Activated naive CD4-positive, alpha-beta T cell treated with anti-CD3 and anti-CD28 coated beads, Interleukin-2, amount 50 U/mL, for 24 hours (primary cell): ENCODE results near the gene APOBEC3G.

Experiments
- H3K27ac Mint-ChIP-seq: one replicate; pipeline ENCODE4 v1.8.0; 2021; ENCODE audit warnings: mild to moderate bottlenecking, mixed read lengths
- H3K27me3 Mint-ChIP-seq: one replicate; pipeline ENCODE4 v1.8.0; 2021; ENCODE audit warnings: mixed read lengths
- H3K36me3 Mint-ChIP-seq: one replicate; pipeline ENCODE4 v1.8.0; 2021; ENCODE audit warnings: mixed read lengths
- H3K4me1 Mint-ChIP-seq: one replicate; pipeline ENCODE4 v1.8.0; 2021; ENCODE audit warnings: mixed read lengths
- H3K4me3 Mint-ChIP-seq: one replicate; pipeline ENCODE4 v1.8.0; 2021; ENCODE audit warnings: mild to moderate bottlenecking, mixed read lengths
- H3K9me3 Mint-ChIP-seq: one replicate; pipeline ENCODE4 v1.8.0; 2021; ENCODE audit warnings: mixed read lengths

Gene APOBEC3G

GRCh38 chr22:39080052-39080762 lies 3.1 kb downstream of the APOBEC3G start:
- Mint-ChIP-seq H3K27me3 (no peaks in the 10 kb centered on the region), H3K27ac (no peak overlapping the region), H3K4me3 (peak overlapping the region; percentile 33), H3K4me1 (peaks cover 38% of the 10 kb centered on the region), H3K9me3 (no peaks in the 10 kb centered on the region), H3K36me3 (peaks cover 5% of the 10 kb centered on the region)

- Mint-ChIP-seq H3K4me3 (peak overlapping the region; percentile 7), H3K9me3 (no peaks in the 10 kb centered on the region), H3K4me1 (peaks cover 38% of the 10 kb centered on the region), H3K36me3 (peaks cover 5% of the 10 kb centered on the region), H3K27ac (no peak overlapping the region), H3K27me3 (no peaks in the 10 kb centered on the region)
Measured at GRCh38 chr22:39081016-39081415, 3.9 kb downstream of the APOBEC3G start.

- H3K27me3 Mint-ChIP-seq = no peaks in the 10 kb centered on the region
- no peaks in the 10 kb centered on the region for H3K9me3 Mint-ChIP-seq
- no peak overlapping the region for H3K27ac Mint-ChIP-seq
- H3K4me1 Mint-ChIP-seq = peaks cover 33% of the 10 kb centered on the region
- peaks cover 7% of the 10 kb centered on the region for H3K36me3 Mint-ChIP-seq
- no peak overlapping the region for H3K4me3 Mint-ChIP-seq
Measured at GRCh38 chr22:39081598-39081997, 4.5 kb downstream of the APOBEC3G start.

- peaks cover 34% of the 10 kb centered on the region for H3K4me1 Mint-ChIP-seq
Measured at GRCh38 chr22:39083212-39084165, 6.4 kb downstream of the APOBEC3G start.

GRCh38 chr22:39084666-39085065 lies 7.6 kb downstream of the APOBEC3G start:
- H3K9me3 Mint-ChIP-seq = no peaks in the 10 kb centered on the region
- peaks cover 7% of the 10 kb centered on the region for H3K36me3 Mint-ChIP-seq
- peak overlapping the region; percentile 12 for H3K27ac Mint-ChIP-seq
- H3K27me3 Mint-ChIP-seq = no peaks in the 10 kb centered on the region
- H3K4me1 Mint-ChIP-seq = peaks cover 42% of the 10 kb centered on the region
- H3K4me3 Mint-ChIP-seq = no peak overlapping the region

More at GRCh38 chr22:39083212-39084165, 6.4 kb downstream of the APOBEC3G start:
- Mint-ChIP-seq H3K9me3 (no peaks in the 10 kb centered on the region), H3K27ac (no peak overlapping the region), H3K27me3 (no peaks in the 10 kb centered on the region), H3K36me3 (peaks cover 7% of the 10 kb centered on the region), H3K4me3 (no peak overlapping the region)

GRCh38 chr22:39087098-39087497 lies 10.0 kb downstream of the APOBEC3G start:
- no peak overlapping the region for H3K4me3 Mint-ChIP-seq
- no peaks in the 10 kb centered on the region for H3K9me3 Mint-ChIP-seq
- peak overlapping the region; percentile 10 for H3K27ac Mint-ChIP-seq
- H3K4me1 Mint-ChIP-seq = peaks cover 49% of the 10 kb centered on the region
- peaks cover 1% of the 10 kb centered on the region for H3K36me3 Mint-ChIP-seq
- H3K27me3 Mint-ChIP-seq = no peaks in the 10 kb centered on the region

GRCh38 chr22:39087881-39088684 lies 11.0 kb downstream of the APOBEC3G start:
- peak overlapping the region; percentile 14 for H3K27ac Mint-ChIP-seq
- no peak overlapping the region for H3K4me3 Mint-ChIP-seq
- no peaks in the 10 kb centered on the region for H3K9me3 Mint-ChIP-seq
- H3K27me3 Mint-ChIP-seq = no peaks in the 10 kb centered on the region
- peaks cover 1% of the 10 kb centered on the region for H3K36me3 Mint-ChIP-seq
- H3K4me1 Mint-ChIP-seq = peaks cover 57% of the 10 kb centered on the region

GRCh38 chr22:39088685-39089032 lies 11.6 kb downstream of the APOBEC3G start:
- Mint-ChIP-seq H3K36me3 (peaks cover 1% of the 10 kb centered on the region), H3K9me3 (no peaks in the 10 kb centered on the region), H3K27ac (peak overlapping the region; percentile 14), H3K4me3 (no peak overlapping the region), H3K4me1 (peaks cover 58% of the 10 kb centered on the region), H3K27me3 (no peaks in the 10 kb centered on the region)

- Mint-ChIP-seq H3K4me3 (peak overlapping the region; percentile 64), H3K4me1 (peaks cover 68% of the 10 kb centered on the region), H3K27ac (peak overlapping the region; percentile 96), H3K9me3 (no peaks in the 10 kb centered on the region), H3K27me3 (no peaks in the 10 kb centered on the region), H3K36me3 (peaks cover 1% of the 10 kb centered on the region)
Measured at GRCh38 chr22:39089928-39090327, 12.9 kb downstream of the APOBEC3G start.

GRCh38 chr22:39090426-39091064 lies 13.5 kb downstream of the APOBEC3G start:
- Mint-ChIP-seq H3K27ac (peak overlapping the region; percentile 96), H3K36me3 (peaks cover 1% of the 10 kb centered on the region), H3K4me3 (peak overlapping the region; percentile 64), H3K9me3 (no peaks in the 10 kb centered on the region), H3K4me1 (peaks cover 74% of the 10 kb centered on the region), H3K27me3 (no peaks in the 10 kb centered on the region)

- H3K9me3 Mint-ChIP-seq = no peaks in the 10 kb centered on the region
- no peaks in the 10 kb centered on the region for H3K36me3 Mint-ChIP-seq
- peak overlapping the region; percentile 96 for H3K27ac Mint-ChIP-seq
- H3K4me1 Mint-ChIP-seq = peaks cover 78% of the 10 kb centered on the region
- no peaks in the 10 kb centered on the region for H3K27me3 Mint-ChIP-seq
- H3K4me3 Mint-ChIP-seq = peak overlapping the region; percentile 64
Measured at GRCh38 chr22:39091126-39092081, 14.3 kb downstream of the APOBEC3G start.

GRCh38 chr22:39092111-39092862 lies 15.2 kb downstream of the APOBEC3G start:
- H3K4me1 Mint-ChIP-seq = peaks cover 84% of the 10 kb centered on the region
- H3K27ac Mint-ChIP-seq = peak overlapping the region; percentile 90
- no peaks in the 10 kb centered on the region for H3K9me3 Mint-ChIP-seq
- no peaks in the 10 kb centered on the region for H3K27me3 Mint-ChIP-seq
- H3K4me3 Mint-ChIP-seq = peak overlapping the region; percentile 30
- H3K36me3 Mint-ChIP-seq = no peaks in the 10 kb centered on the region

GRCh38 chr22:39094717-39095389 lies 17.8 kb downstream of the APOBEC3G start:
- Mint-ChIP-seq H3K27me3 (no peaks in the 10 kb centered on the region), H3K27ac (peak overlapping the region; percentile 62), H3K36me3 (no peaks in the 10 kb centered on the region), H3K9me3 (no peaks in the 10 kb centered on the region), H3K4me3 (peak overlapping the region; percentile 27), H3K4me1 (peaks cover 86% of the 10 kb centered on the region)
